GM21447 (cell line): ENCODE results near the gene RARS1.

Source experiments
- ATAC-seq: cut with Tn5 transposase; IDR thresholded peaks from one replicate; pipeline ENCODE4 v1.9.1; 2021; ENCODE audit not compliant: unreplicated experiment

Gene RARS1

GRCh38 chr5:168486136-168486879 lies at the start of gene RARS1:
Gene RARS1, plus strand, starts transcription at chr5:168486471. Its CDS starts 28 bp downstream, at chr5:168486499.
- peak; percentile 77 for ATAC-seq

DNA sequence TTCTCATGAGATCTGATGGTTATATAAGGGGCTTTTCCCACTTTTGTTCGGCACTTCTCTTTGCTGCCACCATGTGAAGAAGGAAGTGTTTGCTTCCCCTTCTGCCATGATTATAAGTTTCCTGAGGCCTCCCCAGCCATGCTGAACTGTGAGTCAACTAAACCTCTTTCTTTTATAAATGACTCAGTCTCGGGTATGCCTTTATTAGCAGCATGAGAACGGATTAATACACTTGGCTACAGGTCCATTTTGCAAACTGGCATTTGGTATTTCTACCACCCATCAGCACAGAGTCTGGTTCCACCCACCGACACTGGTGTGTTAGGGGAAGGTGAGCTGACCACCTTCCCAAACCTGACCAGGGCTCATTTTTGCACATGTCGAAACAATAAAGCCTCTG lies 47.9 kb upstream of the RARS1 start:
- ATAC-seq = no peak

- ATAC-seq = no peak
These were observed 42.7 kb upstream of the RARS1 start for GRCh38 chr5:168443533-168443932.

GRCh38 chr5:168443950-168444700 lies 42.1 kb upstream of the RARS1 start:
- no peak for ATAC-seq

DNA sequence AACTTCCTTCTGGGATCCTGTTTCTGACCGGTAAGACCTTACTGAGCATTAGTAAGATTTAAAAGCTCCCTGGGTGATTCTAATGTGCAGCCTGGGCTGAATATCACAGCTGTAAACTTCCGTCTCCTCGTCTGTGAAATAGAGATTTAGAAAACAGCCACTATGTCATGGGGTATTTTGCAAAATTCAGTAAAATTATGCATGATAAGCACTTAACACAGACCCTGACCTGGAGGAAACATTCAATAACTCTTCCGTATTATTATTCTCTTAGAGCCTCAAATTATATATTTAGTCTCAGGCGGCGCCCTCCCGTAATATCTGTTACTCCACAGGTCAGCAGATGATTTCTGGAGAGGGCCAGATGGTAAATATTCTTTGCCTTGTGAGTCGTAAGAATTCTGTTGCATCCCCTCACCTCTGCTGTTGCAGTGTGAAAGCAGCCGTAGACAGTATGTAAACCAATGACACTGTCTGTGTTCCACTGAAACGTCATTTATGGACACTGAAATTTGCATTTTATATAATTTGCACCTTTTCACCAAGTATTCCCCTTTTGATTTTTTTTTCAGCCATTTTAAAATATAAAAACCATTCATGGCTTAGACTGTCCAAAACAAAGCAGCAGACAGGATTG lies 39.2 kb upstream of the RARS1 start:
- ATAC-seq = no peak

DNA sequence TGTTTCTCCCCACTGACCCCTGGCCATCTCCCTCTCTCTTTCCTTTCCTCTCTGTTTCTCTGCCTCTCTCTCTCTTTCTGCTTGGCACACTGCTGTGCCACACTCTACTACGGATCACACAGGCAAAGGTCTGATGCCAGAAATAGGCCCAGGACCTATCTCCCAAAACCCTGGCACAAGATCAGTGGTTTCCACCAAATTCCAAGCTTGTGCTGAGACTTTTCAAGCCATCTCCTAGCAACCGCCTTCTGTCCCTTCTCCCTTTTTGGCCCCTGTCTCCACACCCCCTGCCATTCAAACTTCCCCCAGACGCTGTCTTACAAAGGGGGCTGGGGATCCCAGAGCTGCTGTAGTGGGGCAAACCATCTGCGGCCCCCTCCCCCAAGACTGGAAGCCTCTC lies 38.5 kb upstream of the RARS1 start:
- ATAC-seq = no peak

- no peak for ATAC-seq
These were observed 37.1 kb upstream of the RARS1 start for GRCh38 chr5:168449166-168449565.

DNA sequence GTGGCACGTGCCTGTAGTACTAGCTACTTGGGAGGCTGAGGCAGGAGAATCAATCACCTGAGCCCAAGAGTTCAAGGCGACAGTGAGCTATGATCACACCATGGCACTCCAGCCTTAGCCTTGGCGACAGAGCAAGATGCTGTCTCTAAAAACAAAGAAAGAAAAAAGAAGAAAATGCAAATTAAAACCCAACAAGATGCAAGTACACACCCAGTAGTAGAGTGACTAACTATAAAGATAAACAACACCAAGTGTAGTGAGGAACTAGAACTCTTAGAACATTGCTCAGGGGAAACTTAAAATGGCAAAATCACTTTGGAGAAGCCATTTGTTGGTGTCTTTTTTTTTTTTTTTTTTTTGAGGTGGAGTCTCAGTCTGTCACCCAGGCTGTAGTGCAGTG lies 34.7 kb upstream of the RARS1 start:
- ATAC-seq = no peak

GRCh38 chr5:168455201-168455600 lies 31.1 kb upstream of the RARS1 start:
- no peak for ATAC-seq

DNA sequence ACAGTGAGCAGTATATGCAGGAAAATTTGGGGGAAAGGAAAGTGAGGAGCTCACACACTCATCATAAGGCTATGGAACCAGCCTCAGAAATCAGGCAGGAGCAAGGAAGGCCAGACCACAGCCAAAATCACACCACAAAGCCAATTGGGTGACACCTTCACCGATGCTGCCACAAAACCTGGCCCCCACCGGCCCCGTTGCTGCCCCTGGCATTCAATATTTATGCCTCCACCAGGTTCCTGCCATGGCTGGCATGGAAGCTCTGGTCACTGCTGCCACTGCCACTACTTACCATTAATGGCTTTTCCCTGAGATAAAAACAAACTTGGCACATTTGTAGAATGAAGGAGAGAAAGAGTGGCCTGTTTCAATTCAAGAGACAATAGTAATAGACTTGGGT lies 28.7 kb upstream of the RARS1 start:
- ATAC-seq = no peak

GRCh38 chr5:168460606-168461005 lies 25.7 kb upstream of the RARS1 start:
- ATAC-seq = no peak

DNA sequence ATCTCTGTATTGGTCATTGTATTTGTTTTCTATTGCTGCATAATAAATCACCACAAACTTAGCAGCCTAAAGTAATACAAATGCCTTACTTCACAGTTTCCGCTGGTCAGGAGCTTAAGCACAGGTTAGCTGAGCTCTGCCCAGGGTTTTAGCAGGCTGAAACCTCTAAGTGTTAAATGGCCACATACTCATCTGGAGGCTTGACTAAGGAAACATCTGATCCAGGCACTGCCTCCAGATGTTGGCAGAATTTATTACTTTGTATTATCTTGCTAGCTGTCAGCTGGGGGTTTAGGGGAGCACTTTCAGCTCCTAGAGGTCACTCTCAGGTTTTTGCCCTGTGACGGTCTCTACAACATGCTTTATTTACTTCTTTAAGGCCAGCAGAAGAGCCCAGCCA lies 23.2 kb upstream of the RARS1 start:
- no peak for ATAC-seq

GRCh38 chr5:168464214-168464613 lies 22.1 kb upstream of the RARS1 start:
- ATAC-seq = peak; percentile 68

DNA sequence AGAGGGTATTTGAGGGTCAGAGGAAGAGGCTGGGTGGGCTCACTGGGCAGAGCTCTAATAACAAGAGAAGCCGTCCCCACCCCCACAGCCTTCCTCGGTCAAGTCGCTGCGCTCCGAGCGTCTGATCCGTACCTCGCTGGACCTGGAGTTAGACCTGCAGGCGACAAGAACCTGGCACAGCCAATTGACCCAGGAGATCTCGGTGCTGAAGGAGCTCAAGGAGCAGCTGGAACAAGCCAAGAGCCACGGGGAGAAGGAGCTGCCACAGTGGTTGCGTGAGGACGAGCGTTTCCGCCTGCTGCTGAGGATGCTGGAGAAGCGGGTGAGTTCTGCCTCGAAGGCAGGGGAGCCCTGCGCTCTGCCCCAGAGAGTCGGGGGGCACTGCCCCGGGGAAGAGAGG lies 21.6 kb upstream of the RARS1 start:
- ATAC-seq = no peak

GRCh38 chr5:168467755-168468330 lies 18.4 kb upstream of the RARS1 start:
- no peak for ATAC-seq

GRCh38 chr5:168468836-168469235 lies 17.4 kb upstream of the RARS1 start:
- no peak for ATAC-seq

DNA sequence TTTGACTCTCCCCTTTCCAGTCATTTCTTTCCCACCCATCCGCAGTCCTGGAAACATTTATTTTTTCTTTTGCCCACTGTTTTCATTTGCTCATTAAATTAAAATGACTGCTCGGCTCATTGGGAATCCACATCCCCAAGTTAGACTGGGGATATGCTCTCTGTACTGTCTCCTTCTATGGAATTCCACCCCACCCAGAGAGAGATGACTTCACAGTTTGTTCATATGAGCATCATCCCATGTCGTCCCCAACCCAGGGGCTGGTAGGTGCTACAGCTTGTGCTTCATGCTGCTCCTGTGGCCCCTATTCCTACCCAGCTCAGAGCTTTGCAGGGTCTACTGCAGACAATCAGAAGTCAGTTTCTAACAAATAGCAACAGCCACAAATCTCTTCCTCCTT lies 16.5 kb upstream of the RARS1 start:
- no peak for ATAC-seq

DNA sequence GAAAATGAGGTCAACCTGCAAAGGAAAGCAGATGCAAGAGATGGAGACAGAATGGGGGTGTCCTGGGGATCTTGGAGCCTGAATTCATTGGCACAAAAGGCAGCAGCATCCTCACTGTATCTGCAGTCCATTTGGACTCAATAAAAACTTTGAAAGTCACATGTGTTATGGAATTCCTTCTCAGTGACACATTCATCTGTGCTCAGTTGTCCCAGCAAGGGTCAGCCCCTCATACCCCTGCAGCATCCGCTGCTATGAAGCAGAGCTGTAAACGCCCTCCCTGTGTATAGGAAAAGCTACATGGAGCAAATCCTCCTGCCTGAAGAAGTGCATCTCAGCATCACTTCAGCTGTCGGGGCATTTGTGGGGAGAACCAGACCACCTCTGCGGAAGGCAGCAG lies 14.5 kb upstream of the RARS1 start:
- no peak for ATAC-seq

GRCh38 chr5:168472329-168472728 lies 13.9 kb upstream of the RARS1 start:
- ATAC-seq = no peak

GRCh38 chr5:168474319-168474718 lies 12.0 kb upstream of the RARS1 start:
- ATAC-seq = no peak

- no peak for ATAC-seq
These were observed 9.2 kb upstream of the RARS1 start for GRCh38 chr5:168477060-168477459.

GRCh38 chr5:168479166-168479565 lies 7.1 kb upstream of the RARS1 start:
- no peak for ATAC-seq
